ENCODE results near the gene PIH1D1. TPM values are rescaled to one million over a fixed set of nuclear protein-coding genes. Genes with fewer than 3 reads are reported as not detected.

Gene PIH1D1
- total and polyA plus RNA-seq, 2 of the 13 experiments (the other 11 are each of a cell fraction or from before 2014, with no cell fraction given) = 110 to 137 TPM

- TF ChIP-seq, protein P1, sequence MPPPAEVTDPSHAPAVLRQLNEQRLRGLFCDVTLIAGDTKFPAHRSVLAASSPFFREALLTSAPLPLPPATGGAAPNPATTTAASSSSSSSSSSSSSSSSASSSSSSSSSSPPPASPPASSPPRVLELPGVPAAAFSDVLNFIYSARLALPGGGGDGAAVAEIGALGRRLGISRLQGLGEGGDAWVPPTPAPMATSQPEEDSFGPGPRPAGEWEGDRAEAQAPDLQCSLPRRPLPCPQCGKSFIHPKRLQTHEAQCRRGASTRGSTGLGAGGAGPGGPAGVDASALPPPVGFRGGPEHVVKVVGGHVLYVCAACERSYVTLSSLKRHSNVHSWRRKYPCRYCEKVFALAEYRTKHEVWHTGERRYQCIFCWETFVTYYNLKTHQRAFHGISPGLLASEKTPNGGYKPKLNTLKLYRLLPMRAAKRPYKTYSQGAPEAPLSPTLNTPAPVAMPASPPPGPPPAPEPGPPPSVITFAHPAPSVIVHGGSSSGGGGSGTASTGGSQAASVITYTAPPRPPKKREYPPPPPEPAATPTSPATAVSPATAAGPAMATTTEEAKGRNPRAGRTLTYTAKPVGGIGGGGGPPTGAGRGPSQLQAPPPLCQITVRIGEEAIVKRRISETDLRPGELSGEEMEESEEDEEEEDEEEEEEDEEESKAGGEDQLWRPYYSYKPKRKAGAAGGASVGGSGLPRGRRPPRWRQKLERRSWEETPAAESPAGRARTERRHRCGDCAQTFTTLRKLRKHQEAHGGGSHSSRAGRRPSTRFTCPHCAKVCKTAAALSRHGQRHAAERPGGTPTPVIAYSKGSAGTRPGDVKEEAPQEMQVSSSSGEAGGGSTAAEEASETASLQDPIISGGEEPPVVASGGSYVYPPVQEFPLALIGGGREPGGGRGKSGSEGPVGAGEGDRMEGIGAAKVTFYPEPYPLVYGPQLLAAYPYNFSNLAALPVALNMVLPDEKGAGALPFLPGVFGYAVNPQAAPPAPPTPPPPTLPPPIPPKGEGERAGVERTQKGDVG (CRISPR knock-in tag; IDR thresholded peaks at IDR 0.05; ENCODE audit: borderline replicate concordance) = no peak
- TF ChIP-seq ZBTB40 (IDR thresholded peaks at IDR 0.05) (no peak), ZBTB40 (CRISPR knock-in tag; IDR thresholded peaks at IDR 0.05) (no peak), ZNF543 (CRISPR knock-in tag; IDR thresholded peaks at IDR 0.05) (no peak), MAF1 (CRISPR knock-in tag; IDR thresholded peaks at IDR 0.05; ENCODE audit: borderline replicate concordance) (no peak), HMGXB4 (CRISPR knock-in tag; IDR thresholded peaks at IDR 0.05; ENCODE audit: borderline replicate concordance in 1 of 2, low read depth in 1 of 2) (no peak), PRMT3 (CRISPR knock-in tag; IDR thresholded peaks at IDR 0.05; ENCODE audit: borderline replicate concordance, low read depth) (no peak), FOXA1 (IDR thresholded peaks at IDR 0.05) (no peak), FOXA1 (CRISPR knock-in tag; IDR thresholded peaks at IDR 0.05) (no peak), RCOR2 (CRISPR knock-in tag; IDR thresholded peaks at IDR 0.05) (no peak), SRY (CRISPR knock-in tag; IDR thresholded peaks at IDR 0.05) (no peak), ZNF724P (CRISPR knock-in tag; IDR thresholded peaks at IDR 0.05; ENCODE audit: borderline replicate concordance) (no peak), SMC3 (IDR thresholded peaks at IDR 0.05; ENCODE audit: low read length) (no peak), NRL (CRISPR knock-in tag; IDR thresholded peaks at IDR 0.05; ENCODE audit: borderline replicate concordance) (no peak), ARID2 (CRISPR knock-in tag; IDR thresholded peaks at IDR 0.05; ENCODE audit: borderline replicate concordance) (no peak), HDAC1 (CRISPR knock-in tag; IDR thresholded peaks at IDR 0.05) (no peak)
Measured at GRCh38 chr19:49491030-49491803, 39.6 kb upstream of the PIH1D1 start (continued).
